Liver (tissue), 9 donors: ENCODE measurements around the gene IGF1R. TPM values are rescaled to one million over a fixed set of nuclear protein-coding genes. Genes with fewer than 3 reads are reported as not detected.

Source experiments
- DNase-seq: peaks from one replicate; pipeline ENCODE4 v3.0.0-alpha.2; 2017; ENCODE audit warnings: low spot score
- H3K27ac ChIP-seq, 2 donors: one replicate each; pipeline ENCODE4 v1.7.0; 2013; ENCODE audit warnings: inconsistent platforms in 2 of 2, low read length in 2 of 2, control low read depth in 1 of 2, low read depth in 1 of 2, mild to moderate bottlenecking in 1 of 2
- H3K27me3 ChIP-seq, 4 donors: one replicate each; pipeline versions ENCODE4 v1.6.1 to v1.7.0; 2013; ENCODE audit warnings: low read length in 3 of 4, inconsistent platforms in 1 of 4, mild to moderate bottlenecking in 1 of 4, moderate library complexity in 1 of 4; ENCODE audit not compliant: control insufficient read depth in 4 of 4, insufficient read depth in 4 of 4
- H3K36me3 ChIP-seq, 4 donors: one replicate each; pipeline versions ENCODE4 v1.6.1 to v1.7.0; 2013; ENCODE audit warnings: low read length in 3 of 4, mild to moderate bottlenecking in 3 of 4, low read depth in 1 of 4, moderate library complexity in 1 of 4; ENCODE audit not compliant: control insufficient read depth in 4 of 4, insufficient read depth in 3 of 4
- H3K4me1 ChIP-seq, 4 donors: one replicate each; pipeline versions ENCODE4 v1.6.1 to v1.7.0; 2013; ENCODE audit warnings: low read length in 3 of 4, mild to moderate bottlenecking in 3 of 4, moderate library complexity in 1 of 4; ENCODE audit not compliant: control insufficient read depth in 4 of 4, insufficient read depth in 4 of 4
- H3K4me3 ChIP-seq, 3 donors: one replicate each; pipeline versions ENCODE4 v1.6.1 to v1.7.0; 2013; ENCODE audit warnings: low read length in 3 of 3, control low read depth in 1 of 3, low read depth in 1 of 3, mild to moderate bottlenecking in 1 of 3
- H3K9ac ChIP-seq, 2 donors: one replicate each; pipeline ENCODE4 v1.7.0; 2013; ENCODE audit warnings: low read length in 2 of 2, mild to moderate bottlenecking in 2 of 2, moderate library complexity in 2 of 2, control low read depth in 1 of 2, low read depth in 1 of 2
- H3K9me3 ChIP-seq, 4 donors: one replicate each; pipeline versions ENCODE4 v1.6.1 to v1.7.0; 2013; ENCODE audit warnings: low read length in 3 of 4; ENCODE audit not compliant: control insufficient read depth in 4 of 4
- EGR1 ChIP-seq, 2 donors: IDR thresholded peaks; 2 replicates each; pipeline ENCODE4 v1.6.1; 2016 to 2018; ENCODE audit warnings: antibody characterized with exemption in 2 of 2, low read depth in 2 of 2
- FOXA1 ChIP-seq: IDR thresholded peaks from 2 replicates; pipeline ENCODE4 v1.6.1; 2016; ENCODE audit warnings: antibody characterized with exemption
- GABPA ChIP-seq, 2 donors: IDR thresholded peaks in 1 of 2; conservative IDR thresholded peaks in 1 of 2; 2 replicates each; pipeline ENCODE4 v1.6.1; 2016; ENCODE audit warnings: antibody characterized with exemption in 2 of 2, mild to moderate bottlenecking in 1 of 2, moderate library complexity in 1 of 2
- HNF4A ChIP-seq, 2 donors: conservative IDR thresholded peaks; 2 replicates each; pipeline ENCODE4 v1.6.1; 2016; ENCODE audit warnings: antibody characterized with exemption in 2 of 2, mild to moderate bottlenecking in 2 of 2
- HNF4G ChIP-seq: IDR thresholded peaks from 2 replicates; pipeline ENCODE4 v1.6.1; 2016; ENCODE audit warnings: antibody characterized with exemption
- JUND ChIP-seq, 2 donors: IDR thresholded peaks; 2 replicates each; pipeline ENCODE4 v1.6.1; 2016; ENCODE audit warnings: antibody characterized with exemption in 2 of 2
- NR2F2 ChIP-seq: IDR thresholded peaks from 2 replicates; pipeline ENCODE4 v1.6.1; 2016; ENCODE audit warnings: antibody characterized with exemption
- RAD21 ChIP-seq, 2 donors: IDR thresholded peaks; 2 replicates each; pipeline ENCODE4 v1.6.1; 2016; ENCODE audit warnings: antibody characterized with exemption in 2 of 2, mild to moderate bottlenecking in 2 of 2
- RXRA ChIP-seq, 2 donors: IDR thresholded peaks; 2 replicates each; pipeline ENCODE4 v1.6.1; 2017 to 2018; ENCODE audit warnings: antibody characterized with exemption in 2 of 2, mild to moderate bottlenecking in 1 of 2
- SP1 ChIP-seq: IDR thresholded peaks from 2 replicates; pipeline ENCODE4 v1.6.1; 2018; ENCODE audit warnings: antibody characterized with exemption, mild to moderate bottlenecking
- TAF1 ChIP-seq: conservative IDR thresholded peaks from 2 replicates; pipeline ENCODE4 v1.6.1; 2016; ENCODE audit warnings: antibody characterized with exemption, mild to moderate bottlenecking
- YY1 ChIP-seq: IDR thresholded peaks from 2 replicates; pipeline ENCODE4 v1.6.1; 2016; ENCODE audit warnings: antibody characterized with exemption, mild to moderate bottlenecking
- polyA plus RNA-seq, 2 donors: library from polyadenylated mRNA; stranded (reverse) in 1 of 2; unstranded in 1 of 2; fragments of 200-250 nt in 1 of 2; fragments of >200 nt in 1 of 2; fragmentation: Nextera tagmentation in 1 of 2; extraction: Ambion mirVana in 1 of 2; gene quantifications; one replicate each; pipeline versions ENCODE4 v1.2.1 to v1.2.3, GENCODE V29; 2013 to 2015
- total RNA-seq, 2 donors: library from RNA; depleted of rRNA; stranded (reverse); fragments of >200 nt; gene quantifications; one replicate each; pipeline ENCODE4 v1.2.3, GENCODE V29; 2014
- TF ChIP-seq, protein P1 (sequence below): IDR thresholded peaks from 2 replicates; pipeline ENCODE4 v1.6.1; 2016; ENCODE audit warnings: antibody characterized with exemption
- TF ChIP-seq, protein P2 (sequence below): IDR thresholded peaks from 2 replicates; pipeline ENCODE4 v1.6.1; 2016; ENCODE audit warnings: antibody characterized with exemption
- TF ChIP-seq, protein P3 (sequence below): IDR thresholded peaks from 2 replicates; pipeline ENCODE4 v1.6.1; 2016; ENCODE audit warnings: antibody characterized with exemption
- TF ChIP-seq, protein P4 (sequence below): fragments of 150-350 bp; IDR thresholded peaks from 2 replicates; pipeline ENCODE4 v1.5.1; 2017; ENCODE audit warnings: improper control_type of control experiment, low read depth, low read length; ENCODE audit not compliant: missing input control
- TF ChIP-seq, protein P5 (sequence below): IDR thresholded peaks from 2 replicates; pipeline ENCODE4 v1.6.1; 2016; ENCODE audit warnings: antibody characterized with exemption, mild to moderate bottlenecking
- donor health status: healthy.
- donor health status: healthy.
- donor health status: healthy.
- donor health status: healthy.
- donor health status: healthy.

Gene IGF1R
- total and polyA plus RNA-seq, 4 donors, result 0.69 to 10.3 (median 3.2) TPM

DNA sequence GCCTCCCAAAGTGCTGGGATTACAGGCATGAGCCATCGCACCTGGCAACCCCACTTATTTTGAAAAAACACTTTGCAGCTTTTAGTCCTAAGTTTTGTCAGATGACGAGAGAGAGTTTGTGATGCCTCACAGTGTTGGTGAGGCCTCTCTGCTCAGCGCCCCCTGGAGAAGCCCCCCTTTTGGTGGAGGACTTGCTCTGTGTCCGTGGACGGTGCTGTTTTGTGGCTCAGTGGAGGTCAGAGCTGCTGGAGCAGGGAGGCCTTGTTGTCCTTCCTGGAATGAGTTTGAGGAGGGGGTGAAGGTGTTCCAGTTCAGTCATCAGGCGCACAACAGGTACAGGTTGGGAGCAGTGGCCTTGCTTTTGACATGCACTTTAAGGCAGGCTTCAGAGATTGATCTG is 301.3 kb downstream of the IGF1R start (continued):
- TF ChIP-seq, protein P1, sequence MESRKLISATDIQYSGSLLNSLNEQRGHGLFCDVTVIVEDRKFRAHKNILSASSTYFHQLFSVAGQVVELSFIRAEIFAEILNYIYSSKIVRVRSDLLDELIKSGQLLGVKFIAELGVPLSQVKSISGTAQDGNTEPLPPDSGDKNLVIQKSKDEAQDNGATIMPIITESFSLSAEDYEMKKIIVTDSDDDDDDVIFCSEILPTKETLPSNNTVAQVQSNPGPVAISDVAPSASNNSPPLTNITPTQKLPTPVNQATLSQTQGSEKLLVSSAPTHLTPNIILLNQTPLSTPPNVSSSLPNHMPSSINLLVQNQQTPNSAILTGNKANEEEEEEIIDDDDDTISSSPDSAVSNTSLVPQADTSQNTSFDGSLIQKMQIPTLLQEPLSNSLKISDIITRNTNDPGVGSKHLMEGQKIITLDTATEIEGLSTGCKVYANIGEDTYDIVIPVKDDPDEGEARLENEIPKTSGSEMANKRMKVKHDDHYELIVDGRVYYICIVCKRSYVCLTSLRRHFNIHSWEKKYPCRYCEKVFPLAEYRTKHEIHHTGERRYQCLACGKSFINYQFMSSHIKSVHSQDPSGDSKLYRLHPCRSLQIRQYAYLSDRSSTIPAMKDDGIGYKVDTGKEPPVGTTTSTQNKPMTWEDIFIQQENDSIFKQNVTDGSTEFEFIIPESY, result no peak
- TF ChIP-seq HNF4G, result no peak
- no peak for TF ChIP-seq HNF4A (conservative IDR thresholded peaks at IDR 0.05)

DNA sequence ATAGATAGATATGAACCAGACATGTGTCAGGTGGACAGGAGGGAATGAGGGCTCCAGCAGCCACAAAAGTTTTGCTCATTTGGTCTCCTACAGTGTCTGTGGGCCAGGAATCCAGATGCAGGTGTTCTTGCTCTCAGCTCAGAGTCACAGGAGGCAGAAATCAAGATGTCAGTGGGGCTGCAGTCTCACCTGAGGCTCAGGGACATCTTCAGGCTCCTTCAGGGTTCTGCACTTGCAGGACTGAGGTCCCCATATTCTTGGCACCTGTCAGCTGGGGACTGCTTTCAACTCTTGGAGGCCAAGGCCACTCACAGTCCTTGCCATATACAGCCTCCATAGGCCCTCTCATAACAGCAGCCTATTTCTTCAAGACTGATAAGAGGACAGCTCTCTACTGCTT is 301.9 kb downstream of the IGF1R start:
- Histone ChIP-seq H3K36me3 (no peaks in the 10 kb centered on the region), H3K9me3 (peaks cover 0 to 1% (median 0%) of the 10 kb centered on the region in 4 donors), H3K4me3 (no peak overlapping the region), H3K27me3 (no peaks in the 10 kb centered on the region), H3K9ac (no peak overlapping the region), H3K27ac (no peak overlapping the region), H3K4me1 (peaks cover 7 to 25% (median 17%) of the 10 kb centered on the region in 4 donors)
- DNase-seq, result no peak
- TF ChIP-seq HNF4G (no peak), YY1 (no peak), FOXA1 (no peak), EGR1 (IDR thresholded peaks at IDR 0.05; ENCODE audit: low read depth in 2 of 2) (no peak), TAF1 (no peak), GABPA (IDR thresholded peaks at IDR 0.05 in 1 of 2, conservative IDR thresholded peaks at IDR 0.05 in 1 of 2) (no peak), HNF4A (conservative IDR thresholded peaks at IDR 0.05) (no peak), SP1 (no peak), NR2F2 (no peak), RXRA (IDR thresholded peaks at IDR 0.05) (no peak), RAD21 (IDR thresholded peaks at IDR 0.05) (no peak), JUND (IDR thresholded peaks at IDR 0.05) (no peak)
- TF ChIP-seq, protein P2, sequence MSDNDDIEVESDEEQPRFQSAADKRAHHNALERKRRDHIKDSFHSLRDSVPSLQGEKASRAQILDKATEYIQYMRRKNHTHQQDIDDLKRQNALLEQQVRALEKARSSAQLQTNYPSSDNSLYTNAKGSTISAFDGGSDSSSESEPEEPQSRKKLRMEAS, result no peak
- TF ChIP-seq, protein P3, sequence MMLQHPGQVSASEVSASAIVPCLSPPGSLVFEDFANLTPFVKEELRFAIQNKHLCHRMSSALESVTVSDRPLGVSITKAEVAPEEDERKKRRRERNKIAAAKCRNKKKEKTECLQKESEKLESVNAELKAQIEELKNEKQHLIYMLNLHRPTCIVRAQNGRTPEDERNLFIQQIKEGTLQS, result no peak
- TF ChIP-seq, protein P4, sequence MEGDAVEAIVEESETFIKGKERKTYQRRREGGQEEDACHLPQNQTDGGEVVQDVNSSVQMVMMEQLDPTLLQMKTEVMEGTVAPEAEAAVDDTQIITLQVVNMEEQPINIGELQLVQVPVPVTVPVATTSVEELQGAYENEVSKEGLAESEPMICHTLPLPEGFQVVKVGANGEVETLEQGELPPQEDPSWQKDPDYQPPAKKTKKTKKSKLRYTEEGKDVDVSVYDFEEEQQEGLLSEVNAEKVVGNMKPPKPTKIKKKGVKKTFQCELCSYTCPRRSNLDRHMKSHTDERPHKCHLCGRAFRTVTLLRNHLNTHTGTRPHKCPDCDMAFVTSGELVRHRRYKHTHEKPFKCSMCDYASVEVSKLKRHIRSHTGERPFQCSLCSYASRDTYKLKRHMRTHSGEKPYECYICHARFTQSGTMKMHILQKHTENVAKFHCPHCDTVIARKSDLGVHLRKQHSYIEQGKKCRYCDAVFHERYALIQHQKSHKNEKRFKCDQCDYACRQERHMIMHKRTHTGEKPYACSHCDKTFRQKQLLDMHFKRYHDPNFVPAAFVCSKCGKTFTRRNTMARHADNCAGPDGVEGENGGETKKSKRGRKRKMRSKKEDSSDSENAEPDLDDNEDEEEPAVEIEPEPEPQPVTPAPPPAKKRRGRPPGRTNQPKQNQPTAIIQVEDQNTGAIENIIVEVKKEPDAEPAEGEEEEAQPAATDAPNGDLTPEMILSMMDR, result no peak
- TF ChIP-seq, protein P5, sequence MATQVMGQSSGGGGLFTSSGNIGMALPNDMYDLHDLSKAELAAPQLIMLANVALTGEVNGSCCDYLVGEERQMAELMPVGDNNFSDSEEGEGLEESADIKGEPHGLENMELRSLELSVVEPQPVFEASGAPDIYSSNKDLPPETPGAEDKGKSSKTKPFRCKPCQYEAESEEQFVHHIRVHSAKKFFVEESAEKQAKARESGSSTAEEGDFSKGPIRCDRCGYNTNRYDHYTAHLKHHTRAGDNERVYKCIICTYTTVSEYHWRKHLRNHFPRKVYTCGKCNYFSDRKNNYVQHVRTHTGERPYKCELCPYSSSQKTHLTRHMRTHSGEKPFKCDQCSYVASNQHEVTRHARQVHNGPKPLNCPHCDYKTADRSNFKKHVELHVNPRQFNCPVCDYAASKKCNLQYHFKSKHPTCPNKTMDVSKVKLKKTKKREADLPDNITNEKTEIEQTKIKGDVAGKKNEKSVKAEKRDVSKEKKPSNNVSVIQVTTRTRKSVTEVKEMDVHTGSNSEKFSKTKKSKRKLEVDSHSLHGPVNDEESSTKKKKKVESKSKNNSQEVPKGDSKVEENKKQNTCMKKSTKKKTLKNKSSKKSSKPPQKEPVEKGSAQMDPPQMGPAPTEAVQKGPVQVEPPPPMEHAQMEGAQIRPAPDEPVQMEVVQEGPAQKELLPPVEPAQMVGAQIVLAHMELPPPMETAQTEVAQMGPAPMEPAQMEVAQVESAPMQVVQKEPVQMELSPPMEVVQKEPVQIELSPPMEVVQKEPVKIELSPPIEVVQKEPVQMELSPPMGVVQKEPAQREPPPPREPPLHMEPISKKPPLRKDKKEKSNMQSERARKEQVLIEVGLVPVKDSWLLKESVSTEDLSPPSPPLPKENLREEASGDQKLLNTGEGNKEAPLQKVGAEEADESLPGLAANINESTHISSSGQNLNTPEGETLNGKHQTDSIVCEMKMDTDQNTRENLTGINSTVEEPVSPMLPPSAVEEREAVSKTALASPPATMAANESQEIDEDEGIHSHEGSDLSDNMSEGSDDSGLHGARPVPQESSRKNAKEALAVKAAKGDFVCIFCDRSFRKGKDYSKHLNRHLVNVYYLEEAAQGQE, result no peak
